Activated T-cell treated with anti-CD3 and anti-CD28 coated beads for 48 hours (primary cell): ENCODE results near the gene PROK1.

ENCODE experiments used
- DNase-seq: peaks from one replicate; pipeline ENCODE4 v3.0.0-alpha.2; 2020; ENCODE audit warnings: low read depth

The PROK1 gene

GRCh38 chr1:110488867-110489266, 37.9 kb downstream of the PROK1 start:
- DNase-seq = no peak

GRCh38 chr1:110489406-110489805, 38.5 kb downstream of the PROK1 start:
- DNase-seq = no peak

- DNase-seq = no peak
These were observed 39.1 kb downstream of the PROK1 start for GRCh38 chr1:110489973-110490542.

DNA sequence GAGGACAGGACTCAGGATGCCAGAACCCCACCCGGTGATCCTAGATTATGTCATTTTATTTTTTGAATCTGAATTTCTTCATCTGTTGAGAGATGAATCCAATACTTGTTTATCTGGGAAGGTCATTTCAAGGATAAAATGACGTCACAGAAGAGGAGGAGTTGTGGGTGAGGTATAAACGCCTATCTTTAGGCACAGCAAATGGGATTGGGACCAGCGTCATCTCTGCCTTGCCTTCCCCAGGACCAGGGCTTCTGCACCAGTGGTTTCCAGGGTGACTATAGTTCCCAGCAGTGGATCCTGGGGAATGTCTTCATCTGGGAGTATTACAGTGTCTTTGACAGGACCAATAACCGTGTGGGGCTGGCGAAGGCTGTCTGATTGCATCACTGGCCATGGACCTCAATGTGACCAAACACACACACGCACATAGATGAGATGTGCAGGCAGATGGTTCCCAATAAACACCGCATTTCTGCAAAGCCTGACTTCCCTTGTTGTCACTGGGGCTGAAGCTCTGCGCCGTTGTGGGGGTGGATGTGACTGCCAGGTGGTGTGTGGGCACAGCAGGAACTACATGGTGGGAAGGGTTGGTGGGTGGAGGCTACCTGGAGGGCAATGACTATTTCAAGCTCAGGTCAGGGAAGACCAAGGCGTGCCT, 40.0 kb downstream of the PROK1 start:
- DNase-seq = no peak

DNA sequence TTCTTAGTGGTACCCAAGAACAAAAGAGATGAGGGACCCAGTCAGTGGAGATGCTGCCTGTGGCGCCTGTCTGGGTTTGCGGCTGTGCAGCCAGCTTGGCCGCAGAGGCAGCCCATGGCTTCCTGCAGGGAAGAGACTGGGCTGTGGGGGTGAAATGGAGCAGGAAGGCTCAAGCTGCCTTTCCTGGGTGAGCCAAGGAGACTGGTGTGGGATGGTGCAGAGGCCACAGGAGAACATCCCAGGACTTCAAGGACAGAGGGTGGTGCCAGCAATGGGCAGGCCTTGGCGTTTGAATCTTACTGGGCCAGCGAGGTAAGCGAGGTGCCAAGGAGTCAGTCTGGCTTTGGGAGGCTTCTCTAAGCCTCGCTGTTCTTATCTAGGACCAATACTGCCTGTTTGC, 41.6 kb downstream of the PROK1 start:
- DNase-seq = no peak

DNA sequence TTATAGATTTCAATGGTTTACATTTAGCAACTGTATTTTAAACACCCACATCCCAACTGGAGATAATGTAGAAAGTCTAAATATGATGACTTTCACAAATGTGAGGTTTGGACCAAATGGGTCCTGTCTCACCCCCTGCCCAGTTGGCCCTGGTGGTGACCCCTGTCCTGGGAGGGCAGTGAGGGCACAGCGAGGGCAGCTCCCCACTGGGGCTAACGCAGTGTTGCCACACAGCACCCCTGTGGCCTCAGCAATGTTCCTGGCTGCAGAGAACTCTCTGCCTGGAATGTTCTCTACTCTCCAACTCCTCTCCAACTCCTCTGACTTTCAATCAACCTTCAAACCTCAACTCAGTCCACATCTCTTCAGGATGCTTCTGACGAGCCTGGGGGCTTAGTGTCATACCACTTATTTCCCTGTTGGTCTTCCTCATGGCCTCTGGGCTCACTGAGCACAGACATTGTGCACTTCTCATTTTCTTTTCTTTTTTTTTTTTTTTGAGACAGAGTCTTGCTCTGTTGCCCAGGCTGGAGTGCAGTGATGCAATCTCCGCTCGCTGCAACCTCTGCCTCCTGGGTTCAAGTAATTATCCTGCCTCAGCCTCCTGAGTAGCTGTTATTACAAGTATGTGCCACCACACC, 42.2 kb downstream of the PROK1 start:
- no peak for DNase-seq

GRCh38 chr1:110494036-110494435, 43.1 kb downstream of the PROK1 start:
- no peak for DNase-seq

DNA sequence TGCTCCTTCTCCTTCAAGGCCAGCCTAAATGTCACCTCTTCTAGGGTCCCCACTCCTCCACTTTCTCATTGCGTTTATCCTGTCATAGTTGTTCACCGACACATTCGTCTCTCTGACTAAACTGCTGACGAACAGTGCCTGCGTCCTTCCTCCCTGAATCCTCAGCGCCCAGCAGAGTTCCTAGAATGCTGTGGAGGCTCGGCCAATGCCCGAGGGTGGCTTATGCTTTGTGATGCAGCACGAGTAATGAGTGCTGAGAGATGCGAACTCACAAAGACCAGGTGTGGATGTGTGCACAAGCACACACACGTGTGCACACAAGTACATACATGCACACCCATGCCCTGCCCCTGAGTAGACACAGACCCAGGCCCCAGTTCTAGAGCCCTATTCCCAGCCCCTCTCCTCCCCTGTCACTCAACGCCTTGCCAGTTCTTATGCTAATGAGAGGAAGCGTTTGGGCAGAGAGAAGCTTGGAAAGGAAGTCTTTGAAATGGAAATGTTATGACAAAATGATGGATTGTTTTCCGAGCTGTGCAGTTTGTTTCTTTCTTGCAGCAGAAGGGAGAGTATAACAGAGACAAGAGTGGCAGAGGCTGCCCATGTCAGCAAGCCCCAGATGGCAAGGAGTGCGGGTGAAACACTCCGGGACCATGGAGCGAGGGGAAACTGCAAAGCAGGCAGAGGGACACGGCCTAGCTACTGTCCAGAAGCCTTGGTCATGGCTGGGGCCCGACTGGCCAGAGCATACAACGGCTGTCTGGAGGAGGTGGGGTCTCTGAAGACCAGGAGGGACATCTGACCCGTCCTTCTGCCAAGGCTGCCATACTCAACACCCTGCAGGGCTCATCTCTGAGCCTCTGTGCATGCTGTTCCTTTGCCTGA, 43.8 kb downstream of the PROK1 start:
- DNase-seq = no peak

GRCh38 chr1:110495926-110496600, 45.1 kb downstream of the PROK1 start:
- peak; percentile 67 for DNase-seq

DNA sequence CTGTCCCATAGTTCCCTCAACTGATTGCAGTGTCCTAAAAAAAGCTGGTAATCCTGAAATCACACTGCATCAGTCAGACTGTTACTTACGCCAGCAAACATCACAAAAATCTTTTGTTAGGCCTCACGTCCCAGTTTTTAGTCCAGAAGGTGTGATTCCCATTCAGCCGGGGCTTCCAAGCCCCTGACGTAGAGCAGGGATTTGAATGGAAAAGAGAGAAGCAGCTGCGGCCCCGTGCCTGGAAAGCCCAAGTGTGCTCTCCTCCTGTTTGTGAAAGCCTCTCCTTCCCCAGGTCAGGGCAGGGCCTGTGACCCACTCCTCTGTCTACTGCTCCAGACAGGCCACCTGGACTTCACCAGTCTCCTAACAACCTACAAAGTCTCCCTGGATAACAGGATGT, 47.3 kb downstream of the PROK1 start:
- no peak for DNase-seq

DNA sequence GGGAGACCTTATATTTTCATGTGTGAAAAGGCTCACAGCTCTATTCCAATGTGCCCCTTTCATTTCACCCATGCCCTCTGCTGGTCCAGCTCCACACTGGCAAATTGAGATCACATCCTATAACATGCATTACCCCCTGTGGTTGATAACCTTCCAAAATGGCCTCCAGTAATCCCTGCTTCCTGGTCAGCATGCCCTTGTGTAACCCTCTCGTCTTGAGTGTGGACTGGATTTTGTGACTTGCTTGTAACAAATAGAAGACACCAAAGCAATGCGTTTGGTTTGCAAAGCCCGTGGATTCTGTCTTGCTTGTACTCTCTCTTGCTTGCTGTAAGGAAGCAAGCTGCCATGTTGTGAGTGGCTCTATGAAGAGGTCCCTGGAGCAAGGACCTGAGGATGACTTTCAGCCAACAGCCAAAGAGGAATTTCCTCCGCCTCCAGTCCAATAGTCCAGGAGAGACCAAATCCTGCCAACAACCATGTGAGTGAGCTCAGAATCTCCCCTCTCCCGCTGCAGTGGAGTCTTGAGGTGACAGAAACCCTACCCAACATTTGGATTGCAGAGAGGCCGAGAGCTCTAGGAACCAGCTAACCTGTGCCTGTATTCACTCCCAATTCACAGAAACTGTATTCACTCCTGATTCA, 50.7 kb downstream of the PROK1 start:
- no peak for DNase-seq

DNA sequence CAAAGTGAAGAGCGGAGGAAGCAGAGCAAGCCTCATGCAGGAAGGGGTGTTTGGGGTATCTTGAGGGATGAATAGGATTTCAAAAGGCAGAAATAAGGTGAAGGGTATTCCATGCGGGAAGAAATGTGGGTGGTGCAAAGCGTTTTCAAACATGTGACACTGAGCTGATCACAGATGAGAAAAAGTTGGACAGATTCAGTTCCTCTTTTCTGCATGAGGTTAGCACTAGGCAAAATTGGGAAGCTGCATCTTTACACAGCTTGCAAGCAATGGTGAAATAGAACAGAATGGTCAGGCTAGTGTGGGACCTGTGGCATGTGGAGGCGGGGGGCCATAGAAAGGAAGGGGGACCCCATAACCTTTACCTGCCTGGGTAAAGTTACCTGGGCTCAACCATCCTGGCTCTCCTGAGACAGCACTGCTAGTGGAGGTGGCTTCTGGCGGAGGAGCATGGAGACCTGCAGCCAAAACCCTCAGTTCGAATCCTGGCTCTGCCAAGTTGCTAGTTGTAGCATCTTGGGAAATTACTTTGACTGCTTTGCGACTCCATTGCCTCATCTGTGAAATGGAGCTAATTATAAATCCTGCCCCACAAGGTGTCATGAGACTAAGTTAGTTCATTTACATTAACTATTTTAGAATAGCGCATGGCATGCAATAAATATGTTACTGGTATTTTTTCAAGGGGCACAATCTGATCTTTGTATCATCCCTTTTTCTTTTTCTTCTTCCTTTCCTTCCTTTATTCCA, 51.6 kb downstream of the PROK1 start:
- no peak for DNase-seq

DNA sequence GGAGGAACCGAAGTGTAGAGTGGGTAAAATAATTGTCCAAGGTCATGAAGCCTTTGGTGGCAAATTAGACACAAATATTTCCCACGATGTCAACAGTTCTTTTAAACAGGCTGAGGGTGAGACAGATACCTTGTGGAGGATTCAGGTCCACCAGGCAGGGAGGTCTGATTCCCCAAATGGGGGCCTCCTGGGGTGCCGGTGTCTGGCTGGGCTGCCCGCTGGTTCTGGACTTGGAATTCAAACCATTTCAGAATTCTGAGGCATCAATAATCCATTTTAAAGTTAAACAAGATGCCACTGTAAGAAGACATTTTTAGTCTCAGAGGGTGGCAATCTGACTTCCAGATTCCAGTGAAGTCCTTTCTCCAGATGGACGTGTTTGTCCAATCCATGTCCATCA, 52.5 kb downstream of the PROK1 start:
- no peak for DNase-seq

GRCh38 chr1:110504226-110504625, 53.3 kb downstream of the PROK1 start:
- no peak for DNase-seq

DNA sequence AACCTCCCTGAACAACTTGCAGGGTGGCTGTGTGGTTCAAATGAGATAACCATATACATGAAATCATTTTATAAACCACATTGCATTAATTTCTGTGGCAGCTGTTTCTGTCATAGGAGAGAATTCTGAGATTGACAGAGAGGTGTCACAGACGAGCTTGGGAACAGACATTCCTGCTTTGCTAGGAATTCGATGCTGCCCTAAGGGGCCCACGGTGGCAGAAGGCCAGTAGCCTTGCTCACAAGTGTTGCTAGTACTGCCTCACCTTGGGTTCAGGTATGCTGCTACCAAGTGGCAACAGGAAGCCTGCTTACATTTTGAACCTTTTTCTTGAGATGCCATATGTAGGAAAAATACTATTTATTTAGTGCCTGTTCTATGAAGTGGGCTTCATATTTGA, 54.6 kb downstream of the PROK1 start:
- DNase-seq = no peak

DNA sequence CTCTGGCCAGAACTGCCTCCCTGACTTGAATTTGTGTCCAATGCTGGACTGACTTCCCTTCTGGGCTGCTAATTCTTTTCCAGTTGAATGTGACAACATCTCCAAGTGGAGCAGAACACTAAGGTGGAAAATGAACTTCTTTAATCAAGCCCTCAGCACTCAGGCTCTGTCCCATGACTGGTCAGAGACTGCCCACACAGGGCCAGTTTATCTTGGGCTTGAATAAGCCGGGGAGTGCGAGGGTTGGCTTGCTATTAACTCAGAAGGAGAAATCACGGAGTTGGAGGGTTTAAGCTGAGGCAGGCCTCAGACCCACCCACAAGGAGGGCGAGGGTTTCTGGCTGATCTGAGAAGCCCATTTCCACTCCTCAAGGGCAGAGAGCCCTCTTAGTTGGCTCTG, 55.6 kb downstream of the PROK1 start:
- DNase-seq = no peak
